Germinal center (tissue), 1 donor: ENCODE results near the gene PUS7.
"Not testable (repeated sequence)": the region's sequence is repeated elsewhere in the genome, so short reads cannot be mapped to it uniquely, and the experiment has no call there.

Source experiments
- DNase-seq: peaks from one replicate; pipeline ENCODE4 v3.0.0; 2012; ENCODE audit warnings: mixed read lengths, low spot score

Gene PUS7

GRCh38 chr7:105496521-105496920 is 25.6 kb downstream of the PUS7 start:
- no peak for DNase-seq

GRCh38 chr7:105493923-105494315 is 28.2 kb downstream of the PUS7 start:
- DNase-seq: no peak

GRCh38 chr7:105493196-105493922 is 28.7 kb downstream of the PUS7 start:
- DNase-seq: no peak

GRCh38 chr7:105489409-105489808 is 32.7 kb downstream of the PUS7 start:
- DNase-seq: no peak

- peak; percentile 26 for DNase-seq
These were observed 34.2 kb downstream of the PUS7 start for GRCh38 chr7:105487579-105488571.

- DNase-seq: no peak
These were observed 41.1 kb downstream of the PUS7 start for GRCh38 chr7:105480931-105481330.

GRCh38 chr7:105478606-105479005 is 43.5 kb downstream of the PUS7 start:
- no peak for DNase-seq

GRCh38 chr7:105477908-105478307 is 44.2 kb downstream of the PUS7 start:
- DNase-seq: no peak

GRCh38 chr7:105474045-105474444 is 48.0 kb downstream of the PUS7 start:
- no peak for DNase-seq

- DNase-seq: no peak
These were observed 48.9 kb downstream of the PUS7 start for GRCh38 chr7:105473163-105473562.

GRCh38 chr7:105470846-105471245 is 51.2 kb downstream of the PUS7 start:
- no peak for DNase-seq

GRCh38 chr7:105470090-105470489 is 52.0 kb downstream of the PUS7 start:
- DNase-seq: no peak

- DNase-seq: no peak
These were observed 59.2 kb downstream of the PUS7 start for GRCh38 chr7:105462765-105463420.

- no peak for DNase-seq
These were observed 60.6 kb downstream of the PUS7 start for GRCh38 chr7:105461518-105461917.

GRCh38 chr7:105457619-105458225 is 64.3 kb downstream of the PUS7 start:
- no peak for DNase-seq

GRCh38 chr7:105454921-105455320 is 67.2 kb downstream of the PUS7 start:
- no peak for DNase-seq

GRCh38 chr7:105454095-105454747 is 67.8 kb downstream of the PUS7 start:
- DNase-seq: no peak

- no peak for DNase-seq
These were observed 70.0 kb downstream of the PUS7 start for GRCh38 chr7:105452085-105452484.

- not testable (repeated sequence) for DNase-seq
These were observed 71.2 kb downstream of the PUS7 start for GRCh38 chr7:105450870-105451269.

- no peak for DNase-seq
These were observed 71.8 kb downstream of the PUS7 start for GRCh38 chr7:105450177-105450861.

- peak; percentile 33 for DNase-seq
These were observed 73.9 kb downstream of the PUS7 start for GRCh38 chr7:105448181-105448580.
